Measurements from ENCODE around the gene TYW1.
"Not testable (repeated sequence)": the region's sequence is repeated elsewhere in the genome, so short reads cannot be mapped to it uniquely, and the experiment has no call there.

Gene TYW1

GRCh38 chr7:67192123-67192702, 195.6 kb downstream of the TYW1 start:
- DNase-seq, result not testable (repeated sequence)

GRCh38 chr7:67192889-67193613, 196.4 kb downstream of the TYW1 start:
- DNase-seq, result not testable (repeated sequence)

- DNase-seq, result not testable (repeated sequence)
These were observed 199.5 kb downstream of the TYW1 start for GRCh38 chr7:67196176-67196575.

- not testable (repeated sequence) for DNase-seq
These were observed 202.4 kb downstream of the TYW1 start for GRCh38 chr7:67198865-67199526.

- DNase-seq, result not testable (repeated sequence)
These were observed 209.1 kb downstream of the TYW1 start for GRCh38 chr7:67205772-67206171.

DNA sequence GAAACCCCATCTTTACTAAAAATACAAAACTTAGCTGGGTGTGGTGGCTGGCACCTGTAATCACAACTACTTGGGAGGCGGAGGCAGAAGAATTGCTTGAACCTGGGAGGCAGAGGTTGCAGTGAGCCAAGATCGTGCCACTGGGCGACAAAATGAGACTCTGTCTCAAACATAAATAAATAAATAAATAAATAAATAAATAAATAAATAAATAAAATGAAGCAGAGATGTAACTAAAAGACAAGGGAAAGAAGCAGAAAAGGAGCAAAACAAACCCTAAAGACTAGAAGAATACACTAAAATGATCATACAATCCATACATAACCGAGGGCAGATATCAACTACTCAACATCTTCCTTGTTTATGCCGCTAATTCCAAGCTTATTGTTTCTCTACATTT, 209.8 kb downstream of the TYW1 start:
- DNase-seq, result no peak

- DNase-seq, result not testable (repeated sequence)
These were observed 212.0 kb downstream of the TYW1 start for GRCh38 chr7:67208656-67209055.

DNA sequence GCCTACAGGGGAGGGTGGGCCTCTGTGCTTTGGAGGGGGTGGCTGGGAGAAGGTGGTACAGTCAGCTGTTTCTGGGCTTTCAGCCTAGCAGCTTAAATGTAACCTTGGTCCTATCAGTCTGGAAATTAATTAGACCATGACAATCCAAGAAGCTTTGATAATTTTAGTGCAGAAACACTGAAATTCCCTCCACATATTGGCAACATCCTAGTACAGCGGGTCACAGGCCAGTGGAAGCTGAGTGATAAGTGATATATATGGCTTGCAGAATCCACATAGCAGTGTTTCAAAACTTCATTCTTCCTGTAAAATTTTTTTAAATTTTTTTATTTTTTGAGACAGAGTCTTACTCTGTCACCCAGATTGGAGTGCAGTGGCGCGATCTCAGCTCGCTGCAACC, 212.6 kb downstream of the TYW1 start:
- no peak for DNase-seq

DNA sequence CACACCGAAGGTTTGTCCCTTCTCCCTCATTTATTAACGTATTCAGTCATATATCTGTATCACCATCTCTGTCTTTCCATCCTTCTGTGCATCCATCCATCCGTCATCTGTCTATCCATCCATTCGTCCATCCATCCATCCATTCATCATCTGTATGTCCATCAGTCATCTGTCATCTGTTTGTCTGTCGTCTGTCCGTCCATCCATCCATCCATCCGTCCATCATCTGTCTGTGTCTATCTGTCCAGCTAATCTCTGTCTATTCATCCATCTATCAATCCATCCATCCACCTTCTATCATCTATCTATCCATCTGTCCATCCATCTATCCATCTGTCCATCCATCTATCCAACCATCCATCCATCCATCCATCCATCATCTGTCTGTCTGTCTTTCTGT, 213.9 kb downstream of the TYW1 start:
- DNase-seq, result no peak

- DNase-seq, result not testable (repeated sequence)
These were observed 215.2 kb downstream of the TYW1 start for GRCh38 chr7:67211650-67212330.

GRCh38 chr7:67213038-67213437, 216.4 kb downstream of the TYW1 start:
- not testable (repeated sequence) for DNase-seq

DNA sequence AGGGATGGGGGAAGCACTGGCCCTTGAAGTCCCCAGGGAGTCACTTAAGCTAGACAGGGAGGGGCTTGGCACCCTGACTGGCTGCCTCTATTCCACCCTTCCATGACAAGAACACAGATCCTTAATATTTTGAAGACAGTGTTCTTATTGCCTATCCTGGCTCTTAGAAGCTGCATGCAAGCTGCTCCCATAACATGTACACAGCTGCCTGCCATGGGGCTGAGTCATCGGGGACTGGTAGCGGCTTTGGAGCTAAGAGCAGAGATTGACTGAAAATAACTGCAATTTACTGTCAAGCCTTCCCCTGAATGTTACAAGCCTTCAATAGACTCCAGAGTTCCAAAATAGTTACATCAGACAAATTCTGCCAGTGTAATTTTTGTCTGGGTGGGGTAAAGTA, 226.9 kb downstream of the TYW1 start:
- DNase-seq, result not testable (repeated sequence)

DNA sequence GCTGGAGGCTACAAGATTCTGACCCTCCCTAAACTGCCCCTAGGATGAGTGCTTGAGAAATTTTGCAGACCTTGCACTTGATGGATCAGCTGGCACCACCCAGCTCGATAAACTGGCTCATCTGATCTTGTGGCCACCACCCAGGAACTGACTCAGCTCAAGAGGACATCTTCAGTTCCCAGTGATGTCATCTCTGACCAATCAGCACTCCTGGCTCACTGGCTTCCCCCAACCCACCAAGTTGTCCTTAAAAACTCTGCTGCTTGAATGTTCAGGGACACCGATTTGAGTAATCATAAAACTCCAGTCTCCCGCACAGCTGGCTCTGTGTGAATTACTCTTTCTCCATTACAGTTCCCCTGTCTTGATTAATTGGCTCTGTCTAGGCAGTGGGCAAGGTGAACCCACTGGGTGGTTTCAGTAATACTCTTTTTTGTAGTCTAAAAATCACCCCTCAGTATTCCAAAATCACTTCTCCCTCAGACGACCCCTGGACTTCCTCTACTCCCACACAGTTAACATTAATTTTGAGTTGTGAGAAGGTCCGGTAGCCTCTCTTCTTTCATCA, 229.8 kb downstream of the TYW1 start:
- peak; percentile 22 for DNase-seq

- not testable (repeated sequence) for DNase-seq
These were observed 230.3 kb downstream of the TYW1 start for GRCh38 chr7:67226967-67227366.

DNA sequence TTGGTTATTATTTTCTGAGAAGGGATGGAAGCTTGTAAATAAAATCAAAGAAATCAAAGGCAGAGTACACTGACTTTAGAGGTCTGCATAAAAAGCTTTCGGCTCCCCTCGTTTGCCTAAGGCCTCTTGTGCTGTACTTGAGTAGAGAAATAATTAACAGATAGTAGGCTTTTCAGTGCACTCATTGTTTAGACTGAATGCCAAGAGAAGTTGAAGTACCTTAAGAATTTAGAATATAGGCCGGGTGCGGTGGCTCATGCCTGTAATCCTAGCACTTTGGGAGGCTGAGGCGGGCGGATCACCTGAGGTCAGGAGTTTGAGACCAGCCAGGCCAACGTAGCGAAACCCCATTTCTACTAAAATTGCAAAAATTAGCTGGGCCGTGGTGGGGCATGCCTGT, 232.4 kb downstream of the TYW1 start:
- DNase-seq, result not testable (repeated sequence)

GRCh38 chr7:67230029-67230428, 233.4 kb downstream of the TYW1 start:
- not testable (repeated sequence) for DNase-seq

DNA sequence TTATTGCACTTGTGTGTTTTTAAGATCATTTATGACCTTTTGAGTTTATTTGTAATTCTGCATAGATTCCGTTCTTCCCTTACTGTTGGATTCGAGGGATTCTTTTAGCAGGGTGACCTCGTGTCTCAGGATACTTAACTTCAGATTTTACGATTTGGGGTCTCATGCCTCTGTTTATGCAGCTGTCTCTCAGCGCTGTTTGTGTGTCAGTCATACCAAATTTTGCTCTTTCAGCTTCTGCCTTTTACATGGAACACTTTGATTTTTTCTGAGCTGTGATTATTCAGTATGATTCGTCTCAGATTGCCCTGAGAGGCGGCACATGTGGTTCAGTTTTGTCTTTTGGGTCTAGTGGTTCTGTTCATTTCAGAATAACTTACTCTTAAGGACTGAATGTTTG, 236.9 kb downstream of the TYW1 start:
- DNase-seq, result not testable (repeated sequence)

DNA sequence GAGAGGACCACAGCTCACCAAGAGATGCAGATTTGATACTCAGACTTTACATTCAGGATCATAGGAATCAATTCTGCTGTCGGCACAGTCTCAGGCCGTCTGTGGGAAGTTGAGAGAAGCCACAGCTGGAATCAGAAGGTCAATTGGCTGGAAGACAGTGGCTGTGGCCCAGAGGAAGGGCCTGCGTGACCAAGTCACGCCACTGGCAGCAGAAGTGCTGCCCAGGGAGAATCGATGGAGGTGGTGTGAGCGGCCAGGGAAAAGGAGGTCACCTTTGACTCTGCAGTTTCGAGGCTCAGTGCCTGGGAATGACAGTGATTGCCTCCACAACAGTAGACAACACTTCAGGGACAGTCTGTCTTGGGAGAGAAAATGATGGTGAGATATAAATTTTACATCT, 239.6 kb downstream of the TYW1 start:
- DNase-seq, result not testable (repeated sequence)

- DNase-seq, result not testable (repeated sequence)
These were observed 246.2 kb downstream of the TYW1 start for GRCh38 chr7:67242871-67243270.

DNA sequence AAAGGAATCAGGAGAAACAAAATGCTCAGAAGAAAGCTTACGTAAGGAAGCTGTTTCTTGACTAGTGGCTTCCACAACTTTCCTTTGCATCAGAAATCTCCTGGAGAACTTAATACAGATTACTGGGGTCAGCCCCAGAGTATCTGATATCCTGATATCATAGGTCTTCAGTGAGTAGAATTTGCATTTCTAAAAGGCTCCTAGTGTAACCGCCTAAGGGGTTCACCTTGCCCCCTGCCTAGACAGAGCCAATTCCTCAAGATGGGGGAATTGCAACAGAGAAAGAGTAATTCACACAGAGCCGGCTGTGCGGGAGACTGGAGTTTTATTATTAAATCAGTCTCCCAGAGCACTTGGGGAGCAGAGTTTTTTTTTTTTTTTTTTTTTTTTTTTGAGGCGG, 251.7 kb downstream of the TYW1 start:
- not testable (repeated sequence) for DNase-seq

GRCh38 chr7:67251986-67252558, 255.4 kb downstream of the TYW1 start:
- DNase-seq, result no peak

DNA sequence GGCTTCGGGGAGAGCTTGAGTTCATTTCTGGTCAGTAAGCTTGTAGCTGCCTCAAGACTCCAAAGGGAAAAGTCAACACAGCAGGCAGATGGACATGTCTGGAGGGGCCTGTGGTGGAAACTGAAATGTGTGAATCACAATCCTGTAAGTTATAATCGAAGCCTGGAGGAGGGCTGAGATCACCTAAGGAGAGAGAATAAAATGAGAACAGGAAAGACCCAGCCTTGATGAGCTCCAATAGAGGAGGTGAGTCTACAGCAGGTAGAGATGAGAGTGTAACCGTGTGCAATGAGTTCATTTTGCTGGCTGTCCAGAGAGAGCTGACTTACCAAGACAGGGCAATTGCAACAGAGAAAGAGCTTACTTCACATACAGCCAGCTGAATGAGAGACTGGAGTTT, 258.4 kb downstream of the TYW1 start:
- DNase-seq, result not testable (repeated sequence)

GRCh38 chr7:67257779-67258178, 261.1 kb downstream of the TYW1 start:
- DNase-seq, result not testable (repeated sequence)

All from kidney glomerular epithelial cell (primary cell).